ENCODE measurements around the gene VASP. TPM values are rescaled to one million over a fixed set of nuclear protein-coding genes. Genes with fewer than 3 reads are reported as not detected.

The VASP gene
- total RNA-seq, 4 donors from 2014 or later, result 39.2 to 82.9 (median 52.7) TPM

DNA sequence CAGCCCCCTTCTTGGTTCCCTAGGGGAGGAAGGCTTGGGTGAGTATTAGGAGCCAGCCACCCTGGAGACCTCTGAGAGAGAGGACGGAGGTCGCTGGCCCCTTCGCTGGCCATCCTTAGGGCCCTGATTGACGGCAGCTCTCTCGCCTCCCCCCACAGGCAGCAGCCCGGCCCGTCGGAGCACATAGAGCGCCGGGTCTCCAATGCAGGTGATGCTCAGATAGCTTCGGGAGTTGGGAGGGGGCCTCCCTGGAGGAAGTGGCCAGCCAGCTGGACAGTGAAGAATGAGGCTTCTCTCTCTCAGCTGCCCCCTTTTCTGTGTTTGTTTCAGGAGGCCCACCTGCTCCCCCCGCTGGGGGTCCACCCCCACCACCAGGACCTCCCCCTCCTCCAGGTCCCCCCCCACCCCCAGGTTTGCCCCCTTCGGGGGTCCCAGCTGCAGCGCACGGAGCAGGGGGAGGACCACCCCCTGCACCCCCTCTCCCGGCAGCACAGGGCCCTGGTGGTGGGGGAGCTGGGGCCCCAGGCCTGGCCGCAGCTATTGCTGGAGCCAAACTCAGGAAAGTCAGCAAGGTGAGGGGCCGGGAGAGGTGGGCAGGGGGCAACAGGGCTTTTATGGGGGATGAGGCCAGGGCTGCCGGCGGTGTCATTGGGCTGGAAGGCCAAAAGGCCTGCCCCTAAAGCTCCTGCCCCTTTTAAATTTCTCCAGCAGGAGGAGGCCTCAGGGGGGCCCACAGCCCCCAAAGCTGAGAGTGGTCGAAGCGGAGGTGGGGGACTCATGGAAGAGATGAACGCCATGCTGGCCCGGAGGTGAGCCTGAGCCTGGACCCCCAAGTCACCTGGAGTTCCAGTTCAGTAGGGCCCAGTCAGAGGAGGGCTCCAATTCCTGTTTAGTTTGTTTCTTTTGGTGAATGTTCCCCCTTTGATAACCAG lies 15.0 kb downstream of the VASP start:
- H3K4me3 ChIP-seq, result no peak overlapping the region
- H3K4me1 ChIP-seq, result peaks cover 0 to 31% (median 10%) of the 10 kb centered on the region in 3 donors
- 90 to 94% methylated on average over 9 to 10 of the region's 24 CpGs for WGBS, 2 donors
- no peaks in the 10 kb centered on the region for H3K27me3 ChIP-seq
- peaks cover 6 to 95% (median 50%) of the 10 kb centered on the region in 3 donors for H3K36me3 ChIP-seq
- H3K27ac ChIP-seq, result no peak overlapping the region
- DNase-seq, result no peak
- intact Hi-C loops (cut with DNase I), result loop anchor here (5.0 to 10.0 kb wide), 2 partner anchors 40 to 123 kb away; no protein-coding TSS in a partner anchor
- TF ChIP-seq, protein P1, sequence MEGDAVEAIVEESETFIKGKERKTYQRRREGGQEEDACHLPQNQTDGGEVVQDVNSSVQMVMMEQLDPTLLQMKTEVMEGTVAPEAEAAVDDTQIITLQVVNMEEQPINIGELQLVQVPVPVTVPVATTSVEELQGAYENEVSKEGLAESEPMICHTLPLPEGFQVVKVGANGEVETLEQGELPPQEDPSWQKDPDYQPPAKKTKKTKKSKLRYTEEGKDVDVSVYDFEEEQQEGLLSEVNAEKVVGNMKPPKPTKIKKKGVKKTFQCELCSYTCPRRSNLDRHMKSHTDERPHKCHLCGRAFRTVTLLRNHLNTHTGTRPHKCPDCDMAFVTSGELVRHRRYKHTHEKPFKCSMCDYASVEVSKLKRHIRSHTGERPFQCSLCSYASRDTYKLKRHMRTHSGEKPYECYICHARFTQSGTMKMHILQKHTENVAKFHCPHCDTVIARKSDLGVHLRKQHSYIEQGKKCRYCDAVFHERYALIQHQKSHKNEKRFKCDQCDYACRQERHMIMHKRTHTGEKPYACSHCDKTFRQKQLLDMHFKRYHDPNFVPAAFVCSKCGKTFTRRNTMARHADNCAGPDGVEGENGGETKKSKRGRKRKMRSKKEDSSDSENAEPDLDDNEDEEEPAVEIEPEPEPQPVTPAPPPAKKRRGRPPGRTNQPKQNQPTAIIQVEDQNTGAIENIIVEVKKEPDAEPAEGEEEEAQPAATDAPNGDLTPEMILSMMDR (IDR thresholded peaks at IDR 0.05), result no peak
- TF ChIP-seq POLR2A (IDR thresholded peaks at IDR 0.05), result no peak
- H3K9me3 ChIP-seq, result no peaks in the 10 kb centered on the region

DNA sequence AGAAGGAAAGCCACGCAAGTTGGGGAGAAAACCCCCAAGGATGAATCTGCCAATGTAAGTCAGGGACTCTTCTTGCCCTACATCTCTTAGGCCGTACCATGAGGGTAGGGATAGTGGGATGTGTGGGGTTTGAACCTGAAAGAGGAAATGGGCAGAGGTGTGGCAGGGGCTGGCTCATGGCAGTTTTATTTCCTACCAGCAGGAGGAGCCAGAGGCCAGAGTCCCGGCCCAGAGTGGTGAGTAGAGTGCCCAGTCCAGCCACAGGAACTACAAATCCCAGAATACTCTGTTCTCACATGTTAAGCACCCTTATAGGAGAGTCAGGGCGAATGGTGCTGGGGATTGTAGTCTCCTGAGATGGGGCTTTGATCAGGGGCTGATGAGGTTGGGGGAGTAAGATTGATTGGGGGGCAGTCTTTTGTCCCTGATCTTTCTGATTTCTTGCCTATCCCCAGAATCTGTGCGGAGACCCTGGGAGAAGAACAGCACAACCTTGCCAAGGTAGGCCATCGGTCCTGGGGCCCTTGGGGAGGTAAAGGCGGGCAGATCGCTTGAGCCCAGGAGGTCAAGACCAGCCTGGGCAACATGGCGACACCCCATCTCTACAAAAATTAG lies 16.5 kb downstream of the VASP start:
- 19 to 59% methylated on average over 3 to 4 of the region's 9 CpGs for WGBS, 2 donors
- Histone ChIP-seq H3K9me3 (no peaks in the 10 kb centered on the region), H3K4me1 (peaks cover 12 to 45% (median 20%) of the 10 kb centered on the region in 3 donors), H3K27me3 (no peaks in the 10 kb centered on the region), H3K36me3 (peaks cover 6 to 80% (median 39%) of the 10 kb centered on the region in 3 donors), H3K27ac (peak overlapping the region in 3 of 4 donors; percentile 22 to 59 (median 43)), H3K4me3 (no peak overlapping the region)
- no peak for TF ChIP-seq POLR2A (IDR thresholded peaks at IDR 0.05)
- TF ChIP-seq, protein P1 (IDR thresholded peaks at IDR 0.05), result peak; percentile 96 to 98 (median 97)
- DNase-seq, result peak; percentile 34
- intact Hi-C loops (cut with DNase I), result loop anchor here (5.0 to 10.0 kb wide), 2 partner anchors 39 to 121 kb away; no protein-coding TSS in a partner anchor

DNA sequence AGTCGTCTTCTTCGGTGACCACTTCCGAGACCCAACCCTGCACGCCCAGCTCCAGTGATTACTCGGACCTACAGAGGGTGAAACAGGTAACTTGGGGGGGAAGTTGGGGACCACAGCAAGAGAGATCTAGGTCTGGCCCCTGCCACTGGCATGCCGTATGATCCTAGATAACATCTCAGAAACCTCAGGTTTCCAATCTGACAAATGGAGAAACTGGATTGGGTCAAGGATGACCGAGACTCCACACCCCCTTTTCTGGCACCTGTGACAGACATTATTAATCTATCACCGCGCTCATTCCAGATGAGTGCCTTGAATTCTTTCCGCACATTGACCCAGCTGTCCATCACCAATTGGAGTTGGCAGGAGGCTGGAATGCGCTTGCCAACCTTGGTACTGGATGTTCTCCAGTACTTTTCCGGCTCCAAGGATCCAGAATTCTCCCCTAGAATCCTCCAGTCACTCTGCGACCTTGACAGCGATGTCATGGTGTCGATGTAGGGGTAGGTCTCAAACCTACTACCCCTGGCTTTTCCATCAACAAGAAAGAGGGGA lies 17.4 kb downstream of the VASP start:
- 81 to 84% methylated on average over 11 to 14 of the region's 15 CpGs for WGBS, 2 donors
- intact Hi-C loops (cut with DNase I), result loop anchor here (5.0 to 10.0 kb wide), 2 partner anchors 38 to 120 kb away; no protein-coding TSS in a partner anchor
- H3K27ac ChIP-seq, result peak overlapping the region in 2 of 4 donors; percentile 23 to 46

DNA sequence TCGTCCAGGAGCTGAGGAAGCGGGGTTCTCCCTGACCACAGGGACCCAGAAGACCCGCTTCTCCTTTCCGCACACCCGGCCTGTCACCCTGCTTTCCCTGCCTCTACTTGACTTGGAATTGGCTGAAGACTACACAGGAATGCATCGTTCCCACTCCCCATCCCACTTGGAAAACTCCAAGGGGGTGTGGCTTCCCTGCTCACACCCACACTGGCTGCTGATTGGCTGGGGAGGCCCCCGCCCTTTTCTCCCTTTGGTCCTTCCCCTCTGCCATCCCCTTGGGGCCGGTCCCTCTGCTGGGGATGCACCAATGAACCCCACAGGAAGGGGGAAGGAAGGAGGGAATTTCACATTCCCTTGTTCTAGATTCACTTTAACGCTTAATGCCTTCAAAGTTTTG lies 18.9 kb downstream of the VASP start:
- peak overlapping the region in 3 of 4 donors; percentile 15 to 61 (median 38) for H3K27ac ChIP-seq
- peaks cover 0 to under 1% (median 0%) of the 10 kb centered on the region in 3 donors for H3K9me3 ChIP-seq
- H3K27me3 ChIP-seq, result peaks cover 0 to 9% (median 0%) of the 10 kb centered on the region in 4 donors
- peaks cover 19 to 47% (median 30%) of the 10 kb centered on the region in 3 donors for H3K4me1 ChIP-seq
- no peak overlapping the region for H3K4me3 ChIP-seq
- no peak for DNase-seq
- intact Hi-C loops (cut with DNase I), result loop anchor here (10.0 kb wide), 1 partner anchor 119 kb away; no protein-coding TSS in a partner anchor
- H3K36me3 ChIP-seq, result peaks cover 3 to 59% (median 19%) of the 10 kb centered on the region in 3 donors
- WGBS, 2 donors, result 61 to 65% methylated on average over 7 to 8 of the region's 9 CpGs
- TF ChIP-seq, protein P1 (IDR thresholded peaks at IDR 0.05), result peak in 1 of 6 experiments; percentile 12
- TF ChIP-seq POLR2A (IDR thresholded peaks at IDR 0.05), result no peak

More for the DNA sequence above, 17.4 kb downstream of the VASP start:
- Histone ChIP-seq H3K27me3 (peaks cover 0 to 4% (median 0%) of the 10 kb centered on the region in 4 donors), H3K36me3 (peaks cover 6 to 72% (median 32%) of the 10 kb centered on the region in 3 donors), H3K4me3 (no peak overlapping the region), H3K4me1 (peaks cover 19 to 54% (median 29%) of the 10 kb centered on the region in 3 donors), H3K9me3 (no peaks in the 10 kb centered on the region)
- DNase-seq, result no peak
- TF ChIP-seq POLR2A (IDR thresholded peaks at IDR 0.05), result no peak
- TF ChIP-seq, protein P1 (IDR thresholded peaks at IDR 0.05), result no peak

All from esophagus squamous epithelium (tissue), 5 donors.